Neural crest cell (in vitro differentiated cells): ENCODE measurements around the gene TMC1. TPM values are rescaled to one million over a fixed set of nuclear protein-coding genes. Genes with fewer than 3 reads are reported as not detected.
"Not testable (repeated sequence)": the region's sequence is repeated elsewhere in the genome, so short reads cannot be mapped to it uniquely, and the experiment has no call there.

ENCODE experiments used
- DNase-seq: peaks from one replicate; pipeline ENCODE4 v3.0.0; 2021; ENCODE audit warnings: low read depth, mixed read lengths, low spot score
- H3K27ac Mint-ChIP-seq: one replicate; pipeline ENCODE4 v1.8.0; 2021; ENCODE audit warnings: mild to moderate bottlenecking, mixed read lengths; ENCODE audit not compliant: unreplicated experiment
- H3K27me3 Mint-ChIP-seq: 2 replicates; pipeline ENCODE4 v1.8.0; 2021; ENCODE audit warnings: low read depth, mild to moderate bottlenecking, mixed read lengths
- H3K36me3 Mint-ChIP-seq: 2 replicates; pipeline ENCODE4 v1.8.0; 2021; ENCODE audit warnings: low read depth, mild to moderate bottlenecking, mixed read lengths
- H3K4me1 Mint-ChIP-seq: 2 replicates; pipeline ENCODE4 v1.8.0; 2021; ENCODE audit warnings: mixed read lengths
- H3K4me3 Mint-ChIP-seq: one replicate; pipeline ENCODE4 v1.8.0; 2021; ENCODE audit warnings: mild to moderate bottlenecking, mixed read lengths
- H3K9me3 Mint-ChIP-seq: 2 replicates; pipeline ENCODE4 v1.8.0; 2021; ENCODE audit warnings: mixed read lengths
- total RNA-seq: library from RNA; stranded (reverse); gene quantifications from 2 replicates; pipeline ENCODE4 v1.2.1, GENCODE V29; 2021
- TF ChIP-seq, protein P1 (sequence below): fragments of 200-600 bp; sonication (generic); conservative IDR thresholded peaks from 2 replicates; pipeline ENCODE4 v1.5.0; 2021; ENCODE audit warnings: antibody characterized with exemption, mild to moderate bottlenecking

The TMC1 gene
- total RNA-seq, 1 donor from 2014 or later, result 0.33 TPM

DNA sequence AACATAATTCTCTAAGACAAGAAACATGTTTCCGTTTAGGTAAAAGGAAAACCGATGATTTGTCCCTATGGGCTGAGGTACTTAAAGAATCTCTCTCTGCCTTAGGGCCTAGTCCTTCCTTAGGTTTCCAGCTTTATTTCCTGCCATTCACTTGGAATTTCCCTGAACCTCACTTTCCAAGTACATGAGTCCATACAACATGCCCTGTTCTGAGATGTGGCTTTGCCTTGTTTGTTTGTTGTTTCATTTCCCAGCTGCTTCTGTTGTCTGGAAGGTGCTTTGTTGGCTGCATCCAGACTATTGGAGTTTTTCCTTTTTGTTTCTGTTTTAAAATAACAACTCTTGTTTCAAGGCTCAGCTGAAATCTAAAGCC, 336.2 kb downstream of the TMC1 start:
- peaks cover 24% of the 10 kb centered on the region for H3K4me1 Mint-ChIP-seq
- no peaks in the 10 kb centered on the region for H3K36me3 Mint-ChIP-seq
- H3K9me3 Mint-ChIP-seq, result no peaks in the 10 kb centered on the region
- TF ChIP-seq, protein P1, sequence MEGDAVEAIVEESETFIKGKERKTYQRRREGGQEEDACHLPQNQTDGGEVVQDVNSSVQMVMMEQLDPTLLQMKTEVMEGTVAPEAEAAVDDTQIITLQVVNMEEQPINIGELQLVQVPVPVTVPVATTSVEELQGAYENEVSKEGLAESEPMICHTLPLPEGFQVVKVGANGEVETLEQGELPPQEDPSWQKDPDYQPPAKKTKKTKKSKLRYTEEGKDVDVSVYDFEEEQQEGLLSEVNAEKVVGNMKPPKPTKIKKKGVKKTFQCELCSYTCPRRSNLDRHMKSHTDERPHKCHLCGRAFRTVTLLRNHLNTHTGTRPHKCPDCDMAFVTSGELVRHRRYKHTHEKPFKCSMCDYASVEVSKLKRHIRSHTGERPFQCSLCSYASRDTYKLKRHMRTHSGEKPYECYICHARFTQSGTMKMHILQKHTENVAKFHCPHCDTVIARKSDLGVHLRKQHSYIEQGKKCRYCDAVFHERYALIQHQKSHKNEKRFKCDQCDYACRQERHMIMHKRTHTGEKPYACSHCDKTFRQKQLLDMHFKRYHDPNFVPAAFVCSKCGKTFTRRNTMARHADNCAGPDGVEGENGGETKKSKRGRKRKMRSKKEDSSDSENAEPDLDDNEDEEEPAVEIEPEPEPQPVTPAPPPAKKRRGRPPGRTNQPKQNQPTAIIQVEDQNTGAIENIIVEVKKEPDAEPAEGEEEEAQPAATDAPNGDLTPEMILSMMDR, result no peak
- peak overlapping the region; percentile 67 for H3K27ac Mint-ChIP-seq
- H3K4me3 Mint-ChIP-seq, result no peak overlapping the region
- no peaks in the 10 kb centered on the region for H3K27me3 Mint-ChIP-seq
- DNase-seq, result no peak

DNA sequence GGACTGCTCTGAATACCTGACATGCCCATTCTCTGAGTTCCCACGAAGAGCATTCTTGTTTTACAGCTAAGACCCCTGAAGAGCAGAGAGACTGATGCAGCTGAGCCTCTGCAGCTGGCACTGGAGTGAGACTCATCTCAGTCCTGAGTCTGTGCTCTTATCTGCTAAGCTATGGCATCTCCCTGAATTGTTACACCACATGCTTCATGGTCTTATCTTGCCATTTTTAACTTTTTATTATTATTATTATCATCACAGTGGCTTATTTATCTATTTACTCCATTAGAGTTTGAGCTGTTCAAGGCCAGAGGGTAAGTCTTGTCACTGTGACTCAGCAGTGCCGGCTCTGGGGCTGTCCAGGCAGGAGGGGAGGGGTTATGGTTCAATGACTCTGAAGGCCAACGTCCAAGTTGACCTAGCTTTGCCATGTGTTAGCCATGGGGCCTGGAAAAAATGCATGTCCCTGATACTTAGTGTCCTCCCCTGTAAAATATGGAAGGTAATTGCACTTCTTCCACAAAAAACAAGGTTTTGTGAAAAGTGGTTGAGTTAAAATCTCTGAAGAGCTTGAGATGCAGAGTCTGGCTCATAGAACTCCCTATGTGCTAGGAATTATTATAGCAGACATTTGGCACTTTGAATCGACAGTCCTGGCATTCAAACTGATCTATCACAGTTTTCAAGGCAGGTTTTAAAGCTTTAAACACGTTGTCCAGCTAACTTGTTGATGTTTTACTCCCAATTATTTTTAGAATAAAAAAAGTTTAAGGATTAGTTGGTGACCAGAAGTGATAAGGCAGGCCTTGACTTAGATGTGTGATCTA, 336.9 kb downstream of the TMC1 start:
- DNase-seq, result no peak
- H3K4me3 Mint-ChIP-seq, result no peak overlapping the region
- H3K27ac Mint-ChIP-seq, result peak overlapping the region; percentile 67
- H3K4me1 Mint-ChIP-seq, result peaks cover 24% of the 10 kb centered on the region
- H3K9me3 Mint-ChIP-seq, result no peaks in the 10 kb centered on the region
- H3K36me3 Mint-ChIP-seq, result no peaks in the 10 kb centered on the region
- TF ChIP-seq, protein P1, result no peak
- H3K27me3 Mint-ChIP-seq, result no peaks in the 10 kb centered on the region

DNA sequence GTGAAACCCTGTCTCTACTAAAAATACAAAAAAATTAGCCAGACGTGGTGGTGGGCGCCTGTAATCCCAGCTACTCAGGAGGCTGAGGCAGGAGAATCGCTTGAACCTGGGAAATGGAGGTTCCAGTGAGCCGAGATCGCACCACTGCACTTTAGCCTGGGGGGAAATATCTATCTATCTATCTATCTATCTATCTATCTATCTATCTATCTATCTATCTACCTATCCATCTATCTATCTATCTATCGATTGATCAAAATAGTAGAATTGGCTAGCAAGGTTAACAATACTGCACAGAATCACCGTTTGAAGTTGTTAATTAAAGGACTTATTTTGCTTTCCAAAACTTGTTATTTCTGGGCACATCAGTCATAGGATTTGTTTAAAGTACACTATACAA, 341.4 kb downstream of the TMC1 start:
- H3K4me3 Mint-ChIP-seq, H3K9me3 Mint-ChIP-seq: not testable (repeated sequence)

DNA sequence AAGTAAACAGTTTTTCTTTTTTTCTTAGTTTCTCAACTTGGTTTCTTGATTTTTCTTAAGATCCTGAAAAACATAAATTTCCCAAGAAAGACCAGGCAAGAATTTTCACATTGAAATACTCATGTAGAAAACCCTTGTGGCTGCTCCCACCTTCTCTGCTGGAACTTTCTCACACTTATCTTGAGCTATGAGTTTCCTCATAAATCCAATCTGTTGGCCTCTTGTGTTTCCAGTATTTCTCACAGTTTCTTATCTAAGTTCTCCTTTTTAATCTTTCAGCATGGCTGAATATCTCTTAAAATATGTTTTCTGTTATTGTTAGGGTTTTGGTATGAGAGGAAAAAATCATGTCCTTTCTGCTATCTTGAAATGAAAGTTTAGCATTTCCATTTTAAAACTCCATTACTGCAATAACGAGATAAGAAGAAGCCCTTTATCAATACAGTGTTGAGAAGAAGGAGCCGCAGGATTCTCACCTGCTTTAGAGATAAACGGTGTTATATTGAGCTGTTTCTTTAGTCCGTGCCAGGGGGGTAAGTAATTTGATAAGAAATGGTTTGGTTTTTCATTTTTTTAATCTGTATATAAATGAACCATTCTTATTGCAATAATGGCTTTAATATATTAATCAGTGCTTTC, 342.2 kb downstream of the TMC1 start:
- Mint-ChIP-seq H3K27me3 (no peaks in the 10 kb centered on the region), H3K9me3 (peaks cover 4% of the 10 kb centered on the region)

More for the DNA sequence above, 341.4 kb downstream of the TMC1 start:
- H3K27ac Mint-ChIP-seq, H3K36me3 Mint-ChIP-seq, H3K27me3 Mint-ChIP-seq, DNase-seq, H3K4me1 Mint-ChIP-seq: not testable (repeated sequence)

DNA sequence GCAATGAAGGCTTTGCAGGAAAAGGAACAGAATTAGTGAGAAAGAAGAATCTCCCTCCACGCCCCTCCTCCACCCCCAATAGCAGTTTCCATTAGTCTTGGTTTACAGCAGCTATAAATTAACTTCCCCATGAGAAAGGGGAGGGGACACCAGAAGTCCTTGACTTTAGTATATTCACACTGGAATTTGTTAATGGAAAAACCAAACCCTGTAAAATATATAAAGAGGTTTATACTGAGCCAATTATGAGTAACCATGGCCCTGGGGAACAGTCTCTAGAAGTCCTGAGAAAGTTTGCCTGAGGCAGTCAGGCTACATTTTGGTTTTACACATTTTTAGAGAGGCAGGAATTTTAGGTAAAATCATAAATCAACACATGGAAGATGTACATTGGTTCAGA, 342.9 kb downstream of the TMC1 start:
- TF ChIP-seq, protein P1, result no peak
- DNase-seq, result no peak
- H3K27ac Mint-ChIP-seq, result no peak overlapping the region
- H3K36me3 Mint-ChIP-seq, result no peaks in the 10 kb centered on the region
- H3K4me3 Mint-ChIP-seq, result no peak overlapping the region
- H3K9me3 Mint-ChIP-seq, result peaks cover 4% of the 10 kb centered on the region
- no peaks in the 10 kb centered on the region for H3K27me3 Mint-ChIP-seq
- no peaks in the 10 kb centered on the region for H3K4me1 Mint-ChIP-seq

More for the DNA sequence above, 342.2 kb downstream of the TMC1 start:
- H3K36me3 Mint-ChIP-seq, result no peaks in the 10 kb centered on the region
- no peak overlapping the region for H3K27ac Mint-ChIP-seq
- DNase-seq, result no peak
- TF ChIP-seq, protein P1, result no peak
- no peak overlapping the region for H3K4me3 Mint-ChIP-seq
- H3K4me1 Mint-ChIP-seq, result peaks cover under 1% of the 10 kb centered on the region

DNA sequence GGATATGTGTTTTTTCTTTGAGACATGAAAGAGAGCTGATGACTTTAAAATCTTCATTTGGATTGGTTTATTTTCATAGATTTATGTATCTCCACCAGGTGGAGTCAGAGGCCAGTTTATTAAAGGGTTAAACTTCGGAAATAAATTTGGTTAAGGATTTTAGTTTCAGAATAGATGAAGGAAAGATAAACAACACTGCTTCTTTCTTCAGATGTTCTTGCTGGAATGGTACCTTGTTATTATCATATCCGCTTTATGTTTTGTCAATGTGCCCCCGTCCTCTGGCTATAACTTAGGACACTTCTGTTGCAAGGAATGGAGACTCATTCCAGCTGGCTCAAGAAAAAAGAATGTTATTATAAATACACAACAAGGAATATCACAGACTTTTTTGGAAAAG, 350.3 kb downstream of the TMC1 start:
- Mint-ChIP-seq H3K36me3 (no peaks in the 10 kb centered on the region), H3K27me3 (no peaks in the 10 kb centered on the region), H3K9me3 (peaks cover 4% of the 10 kb centered on the region), H3K4me1 (peaks cover 4% of the 10 kb centered on the region), H3K27ac (no peak overlapping the region), H3K4me3 (no peak overlapping the region)
- TF ChIP-seq, protein P1, result peak; percentile 74
- DNase-seq, result no peak
